ENCODE measurements around the gene NRSN1. TPM values are rescaled to one million over a fixed set of nuclear protein-coding genes. Genes with fewer than 3 reads are reported as not detected.

NRSN1 gene
- total RNA-seq, result not detected

GRCh38 chr6:24125980-24126379, at the start of gene NRSN1:
Gene NRSN1 (plus strand): TSS chr6:24126215. CDS start chr6:24134328, 8,113 bp downstream.
- no peaks in the 10 kb centered on the region for H3K36me3 Mint-ChIP-seq (ENCODE audit: insufficient read depth)
- DNase-seq, result no peak

GRCh38 chr6:24078200-24078599, 47.8 kb upstream of the NRSN1 start:
- Mint-ChIP-seq H3K4me3 (no peak overlapping the region), H3K9me3 (peaks cover 4% of the 10 kb centered on the region), H3K27me3 (ENCODE audit: low read depth) (peaks cover 5% of the 10 kb centered on the region), H3K4me1 (ENCODE audit: low read depth) (no peaks in the 10 kb centered on the region), H3K36me3 (ENCODE audit: insufficient read depth) (no peaks in the 10 kb centered on the region)
- no peak for ATAC-seq
- no peak for DNase-seq

More at GRCh38 chr6:24125980-24126379, at the start of gene NRSN1:
- H3K4me3 Mint-ChIP-seq, result no peak within 1 kb of the TSS
- H3K27me3 Mint-ChIP-seq (ENCODE audit: low read depth), result peaks cover 29% of the 10 kb centered on the region
- peaks cover 6% of the 10 kb centered on the region for H3K4me1 Mint-ChIP-seq (ENCODE audit: low read depth)
- peaks cover 10% of the 10 kb centered on the region for H3K9me3 Mint-ChIP-seq
- no peak for ATAC-seq

- no peaks in the 10 kb centered on the region for H3K4me1 Mint-ChIP-seq (ENCODE audit: low read depth)
- no peak for DNase-seq
- no peak overlapping the region for H3K4me3 Mint-ChIP-seq
- H3K27me3 Mint-ChIP-seq (ENCODE audit: low read depth), result peaks cover 5% of the 10 kb centered on the region
- H3K36me3 Mint-ChIP-seq (ENCODE audit: insufficient read depth), result no peaks in the 10 kb centered on the region
- ATAC-seq, result no peak
- H3K9me3 Mint-ChIP-seq, result peaks cover 4% of the 10 kb centered on the region
Observed at GRCh38 chr6:24079076-24079475, 46.9 kb upstream of the NRSN1 start.

GRCh38 chr6:24080711-24081110, 45.3 kb upstream of the NRSN1 start:
- no peaks in the 10 kb centered on the region for H3K4me1 Mint-ChIP-seq (ENCODE audit: low read depth)
- no peaks in the 10 kb centered on the region for H3K36me3 Mint-ChIP-seq (ENCODE audit: insufficient read depth)
- no peak for DNase-seq
- no peak for ATAC-seq
- H3K27me3 Mint-ChIP-seq (ENCODE audit: low read depth), result peaks cover 5% of the 10 kb centered on the region
- H3K4me3 Mint-ChIP-seq, result no peak overlapping the region
- peaks cover 4% of the 10 kb centered on the region for H3K9me3 Mint-ChIP-seq

GRCh38 chr6:24089736-24090135, 36.3 kb upstream of the NRSN1 start:
- Mint-ChIP-seq H3K4me1 (ENCODE audit: low read depth) (no peaks in the 10 kb centered on the region), H3K36me3 (ENCODE audit: insufficient read depth) (no peaks in the 10 kb centered on the region), H3K9me3 (peaks cover 3% of the 10 kb centered on the region), H3K27me3 (ENCODE audit: low read depth) (no peaks in the 10 kb centered on the region), H3K4me3 (no peak overlapping the region)
- DNase-seq (no peak), ATAC-seq (no peak)

- Mint-ChIP-seq H3K4me1 (ENCODE audit: low read depth) (no peaks in the 10 kb centered on the region), H3K4me3 (no peak overlapping the region), H3K27me3 (ENCODE audit: low read depth) (peaks cover 4% of the 10 kb centered on the region), H3K36me3 (ENCODE audit: insufficient read depth) (no peaks in the 10 kb centered on the region), H3K9me3 (peaks cover 3% of the 10 kb centered on the region)
- DNase-seq (no peak), ATAC-seq (no peak)
Observed at GRCh38 chr6:24092407-24092806, 33.6 kb upstream of the NRSN1 start.

GRCh38 chr6:24093381-24093780, 32.6 kb upstream of the NRSN1 start:
- no peak for ATAC-seq
- H3K36me3 Mint-ChIP-seq (ENCODE audit: insufficient read depth), result no peaks in the 10 kb centered on the region

GRCh38 chr6:24099181-24099580, 26.8 kb upstream of the NRSN1 start:
- no peak for ATAC-seq
- H3K9me3 Mint-ChIP-seq, result no peaks in the 10 kb centered on the region
- H3K36me3 Mint-ChIP-seq (ENCODE audit: insufficient read depth), result no peaks in the 10 kb centered on the region
- H3K4me1 Mint-ChIP-seq (ENCODE audit: low read depth), result no peaks in the 10 kb centered on the region
- no peak for DNase-seq
- H3K4me3 Mint-ChIP-seq, result no peak overlapping the region
- peaks cover 4% of the 10 kb centered on the region for H3K27me3 Mint-ChIP-seq (ENCODE audit: low read depth)

More at GRCh38 chr6:24093381-24093780, 32.6 kb upstream of the NRSN1 start:
- Mint-ChIP-seq H3K27me3 (ENCODE audit: low read depth) (peaks cover 4% of the 10 kb centered on the region), H3K4me1 (ENCODE audit: low read depth) (no peaks in the 10 kb centered on the region), H3K4me3 (no peak overlapping the region), H3K9me3 (peaks cover 3% of the 10 kb centered on the region)
- DNase-seq, result no peak

- DNase-seq (no peak), ATAC-seq (no peak)
- Mint-ChIP-seq H3K9me3 (no peaks in the 10 kb centered on the region), H3K4me1 (ENCODE audit: low read depth) (no peaks in the 10 kb centered on the region), H3K36me3 (ENCODE audit: insufficient read depth) (no peaks in the 10 kb centered on the region), H3K4me3 (no peak overlapping the region), H3K27me3 (ENCODE audit: low read depth) (peaks cover 4% of the 10 kb centered on the region)
Observed at GRCh38 chr6:24100024-24100769, 25.8 kb upstream of the NRSN1 start.

- Mint-ChIP-seq H3K4me1 (ENCODE audit: low read depth) (no peaks in the 10 kb centered on the region), H3K27me3 (ENCODE audit: low read depth) (peaks cover 4% of the 10 kb centered on the region), H3K9me3 (no peaks in the 10 kb centered on the region), H3K4me3 (no peak overlapping the region), H3K36me3 (ENCODE audit: insufficient read depth) (no peaks in the 10 kb centered on the region)
- ATAC-seq, result no peak
- no peak for DNase-seq
Observed at GRCh38 chr6:24100770-24101155, 25.3 kb upstream of the NRSN1 start.

GRCh38 chr6:24105191-24105590, 20.8 kb upstream of the NRSN1 start:
- H3K4me1 Mint-ChIP-seq (ENCODE audit: low read depth), result no peaks in the 10 kb centered on the region
- H3K36me3 Mint-ChIP-seq (ENCODE audit: insufficient read depth), result no peaks in the 10 kb centered on the region
- no peak for DNase-seq
- H3K9me3 Mint-ChIP-seq, result no peaks in the 10 kb centered on the region
- H3K4me3 Mint-ChIP-seq, result no peak overlapping the region
- no peak for ATAC-seq
- no peaks in the 10 kb centered on the region for H3K27me3 Mint-ChIP-seq (ENCODE audit: low read depth)

- ATAC-seq, result no peak
- no peaks in the 10 kb centered on the region for H3K9me3 Mint-ChIP-seq
- no peak for DNase-seq
- no peaks in the 10 kb centered on the region for H3K4me1 Mint-ChIP-seq (ENCODE audit: low read depth)
- no peaks in the 10 kb centered on the region for H3K27me3 Mint-ChIP-seq (ENCODE audit: low read depth)
- no peaks in the 10 kb centered on the region for H3K36me3 Mint-ChIP-seq (ENCODE audit: insufficient read depth)
- no peak overlapping the region for H3K4me3 Mint-ChIP-seq
Observed at GRCh38 chr6:24106291-24106690, 19.7 kb upstream of the NRSN1 start.

- ATAC-seq (no peak), DNase-seq (no peak)
- Mint-ChIP-seq H3K4me1 (ENCODE audit: low read depth) (no peaks in the 10 kb centered on the region), H3K36me3 (ENCODE audit: insufficient read depth) (no peaks in the 10 kb centered on the region), H3K9me3 (no peaks in the 10 kb centered on the region), H3K27me3 (ENCODE audit: low read depth) (no peaks in the 10 kb centered on the region), H3K4me3 (no peak overlapping the region)
Observed at GRCh38 chr6:24107294-24107693, 18.7 kb upstream of the NRSN1 start.

- ATAC-seq, result no peak
- H3K4me3 Mint-ChIP-seq, result no peak overlapping the region
- H3K4me1 Mint-ChIP-seq (ENCODE audit: low read depth), result no peaks in the 10 kb centered on the region
- DNase-seq, result no peak
- H3K36me3 Mint-ChIP-seq (ENCODE audit: insufficient read depth), result no peaks in the 10 kb centered on the region
- no peaks in the 10 kb centered on the region for H3K9me3 Mint-ChIP-seq
- H3K27me3 Mint-ChIP-seq (ENCODE audit: low read depth), result no peaks in the 10 kb centered on the region
Observed at GRCh38 chr6:24108056-24108455, 18.0 kb upstream of the NRSN1 start.

- no peak for ATAC-seq
- no peaks in the 10 kb centered on the region for H3K27me3 Mint-ChIP-seq (ENCODE audit: low read depth)
Observed at GRCh38 chr6:24110417-24110816, 15.6 kb upstream of the NRSN1 start.

More at GRCh38 chr6:24110417-24110816, 15.6 kb upstream of the NRSN1 start:
- H3K4me1 Mint-ChIP-seq (ENCODE audit: low read depth), result no peaks in the 10 kb centered on the region
- DNase-seq, result no peak
- no peak overlapping the region for H3K4me3 Mint-ChIP-seq
- no peaks in the 10 kb centered on the region for H3K36me3 Mint-ChIP-seq (ENCODE audit: insufficient read depth)
- H3K9me3 Mint-ChIP-seq, result no peaks in the 10 kb centered on the region
